Measurements from ENCODE around the gene YEATS2.

- TF ChIP-seq CTCF (IDR thresholded peaks at IDR 0.05): no peak
- TF ChIP-seq POLR2A (IDR thresholded peaks at IDR 0.05): no peak
- no peak for TF ChIP-seq POLR2AphosphoS5 (IDR thresholded peaks at IDR 0.05; ENCODE audit: insufficient read depth in 1 of 2, low read depth in 1 of 2)
Observed at GRCh38 chr3:183688874-183689273, 8.7 kb upstream of the YEATS2 start.
